HCT116 (cell line): Measurements from ENCODE around the gene STX5.

Source experiments
- CEBPB ChIP-seq: IDR thresholded peaks from 2 replicates; pipeline ENCODE4 v1.6.1; 2012; ENCODE audit warnings: low read depth
- EGR1 ChIP-seq: IDR thresholded peaks from 2 replicates; pipeline ENCODE4 v1.6.1; 2012; ENCODE audit warnings: low read depth
- EZH2 ChIP-seq: fragments of 200-600 bp; sonication (generic); IDR thresholded peaks from 2 replicates; pipeline ENCODE4 v1.6.1; 2017; ENCODE audit warnings: antibody characterized with exemption, mixed run types
- POLR2A ChIP-seq: IDR thresholded peaks from 2 replicates; pipeline ENCODE4 v1.7.0; 2011; ENCODE audit warnings: borderline replicate concordance; ENCODE audit not compliant: insufficient read depth, insufficient read length; ENCODE audit errors: extremely low read depth
- POLR2AphosphoS5 ChIP-seq: IDR thresholded peaks from 2 replicates; pipeline ENCODE4 v1.6.1; 2011; ENCODE audit warnings: mild to moderate bottlenecking, low read depth, low read length, moderate library complexity
- RAD21 ChIP-seq: IDR thresholded peaks from 2 replicates; pipeline ENCODE4 v1.6.1; 2012; ENCODE audit warnings: low read depth, mild to moderate bottlenecking
- SP1 ChIP-seq: IDR thresholded peaks from 2 replicates; pipeline ENCODE4 v1.6.1; 2012; ENCODE audit warnings: low read depth
- SRF ChIP-seq: IDR thresholded peaks from 2 replicates; pipeline ENCODE4 v1.6.1; 2012; ENCODE audit warnings: low read depth
- TCF7L2 ChIP-seq: IDR thresholded peaks from 2 replicates; pipeline ENCODE4 v1.7.0; 2011; ENCODE audit warnings: borderline replicate concordance, inconsistent platforms; ENCODE audit not compliant: insufficient read depth, insufficient read length; ENCODE audit errors: extremely low read depth
- YY1 ChIP-seq: IDR thresholded peaks from 2 replicates; pipeline ENCODE4 v1.6.1; 2011; ENCODE audit warnings: low read length, low read depth, moderate library complexity, mild to moderate bottlenecking; ENCODE audit not compliant: insufficient replicate concordance; ENCODE audit errors: extremely low read depth
- TF ChIP-seq, protein P1 (sequence below): IDR thresholded peaks from 2 replicates; pipeline ENCODE4 v1.6.1; 2012
- TF ChIP-seq, protein P2 (sequence below), 3 experiments: fragments of 200-600 bp in 1 of 3; sonication (generic) in 1 of 3; IDR thresholded peaks in 2 of 3; conservative IDR thresholded peaks in 1 of 3; 2 replicates each; pipeline ENCODE4 v1.5.1; 2012 to 2017; ENCODE audit warnings: low read depth in 2 of 3, low read length in 2 of 3, antibody characterized with exemption in 1 of 3, borderline replicate concordance in 1 of 3, control low read depth in 1 of 3, mild to moderate bottlenecking in 1 of 3, mixed read lengths in 1 of 3, mixed run types in 1 of 3, moderate library complexity in 1 of 3; ENCODE audit not compliant: insufficient read depth in 1 of 3
- TF ChIP-seq, protein P3 (sequence below): IDR thresholded peaks from 2 replicates; pipeline ENCODE4 v1.6.1; 2012; ENCODE audit warnings: low read depth

- TF ChIP-seq EGR1 = no peak
- TF ChIP-seq, protein P1, sequence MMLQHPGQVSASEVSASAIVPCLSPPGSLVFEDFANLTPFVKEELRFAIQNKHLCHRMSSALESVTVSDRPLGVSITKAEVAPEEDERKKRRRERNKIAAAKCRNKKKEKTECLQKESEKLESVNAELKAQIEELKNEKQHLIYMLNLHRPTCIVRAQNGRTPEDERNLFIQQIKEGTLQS = no peak
- TF ChIP-seq YY1 = no peak
- no peak for TF ChIP-seq POLR2A
- TF ChIP-seq, protein P2, sequence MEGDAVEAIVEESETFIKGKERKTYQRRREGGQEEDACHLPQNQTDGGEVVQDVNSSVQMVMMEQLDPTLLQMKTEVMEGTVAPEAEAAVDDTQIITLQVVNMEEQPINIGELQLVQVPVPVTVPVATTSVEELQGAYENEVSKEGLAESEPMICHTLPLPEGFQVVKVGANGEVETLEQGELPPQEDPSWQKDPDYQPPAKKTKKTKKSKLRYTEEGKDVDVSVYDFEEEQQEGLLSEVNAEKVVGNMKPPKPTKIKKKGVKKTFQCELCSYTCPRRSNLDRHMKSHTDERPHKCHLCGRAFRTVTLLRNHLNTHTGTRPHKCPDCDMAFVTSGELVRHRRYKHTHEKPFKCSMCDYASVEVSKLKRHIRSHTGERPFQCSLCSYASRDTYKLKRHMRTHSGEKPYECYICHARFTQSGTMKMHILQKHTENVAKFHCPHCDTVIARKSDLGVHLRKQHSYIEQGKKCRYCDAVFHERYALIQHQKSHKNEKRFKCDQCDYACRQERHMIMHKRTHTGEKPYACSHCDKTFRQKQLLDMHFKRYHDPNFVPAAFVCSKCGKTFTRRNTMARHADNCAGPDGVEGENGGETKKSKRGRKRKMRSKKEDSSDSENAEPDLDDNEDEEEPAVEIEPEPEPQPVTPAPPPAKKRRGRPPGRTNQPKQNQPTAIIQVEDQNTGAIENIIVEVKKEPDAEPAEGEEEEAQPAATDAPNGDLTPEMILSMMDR (IDR thresholded peaks at IDR 0.05 in 2 of 3, conservative IDR thresholded peaks at IDR 0.05 in 1 of 3; ENCODE audit: borderline replicate concordance in 1 of 3, insufficient read depth in 1 of 3, low read depth in 2 of 3, low read length in 2 of 3) = no peak
- TF ChIP-seq SP1 = no peak
- TF ChIP-seq CEBPB = no peak
- TF ChIP-seq POLR2AphosphoS5 = no peak
- no peak for TF ChIP-seq EZH2
- TF ChIP-seq, protein P3, sequence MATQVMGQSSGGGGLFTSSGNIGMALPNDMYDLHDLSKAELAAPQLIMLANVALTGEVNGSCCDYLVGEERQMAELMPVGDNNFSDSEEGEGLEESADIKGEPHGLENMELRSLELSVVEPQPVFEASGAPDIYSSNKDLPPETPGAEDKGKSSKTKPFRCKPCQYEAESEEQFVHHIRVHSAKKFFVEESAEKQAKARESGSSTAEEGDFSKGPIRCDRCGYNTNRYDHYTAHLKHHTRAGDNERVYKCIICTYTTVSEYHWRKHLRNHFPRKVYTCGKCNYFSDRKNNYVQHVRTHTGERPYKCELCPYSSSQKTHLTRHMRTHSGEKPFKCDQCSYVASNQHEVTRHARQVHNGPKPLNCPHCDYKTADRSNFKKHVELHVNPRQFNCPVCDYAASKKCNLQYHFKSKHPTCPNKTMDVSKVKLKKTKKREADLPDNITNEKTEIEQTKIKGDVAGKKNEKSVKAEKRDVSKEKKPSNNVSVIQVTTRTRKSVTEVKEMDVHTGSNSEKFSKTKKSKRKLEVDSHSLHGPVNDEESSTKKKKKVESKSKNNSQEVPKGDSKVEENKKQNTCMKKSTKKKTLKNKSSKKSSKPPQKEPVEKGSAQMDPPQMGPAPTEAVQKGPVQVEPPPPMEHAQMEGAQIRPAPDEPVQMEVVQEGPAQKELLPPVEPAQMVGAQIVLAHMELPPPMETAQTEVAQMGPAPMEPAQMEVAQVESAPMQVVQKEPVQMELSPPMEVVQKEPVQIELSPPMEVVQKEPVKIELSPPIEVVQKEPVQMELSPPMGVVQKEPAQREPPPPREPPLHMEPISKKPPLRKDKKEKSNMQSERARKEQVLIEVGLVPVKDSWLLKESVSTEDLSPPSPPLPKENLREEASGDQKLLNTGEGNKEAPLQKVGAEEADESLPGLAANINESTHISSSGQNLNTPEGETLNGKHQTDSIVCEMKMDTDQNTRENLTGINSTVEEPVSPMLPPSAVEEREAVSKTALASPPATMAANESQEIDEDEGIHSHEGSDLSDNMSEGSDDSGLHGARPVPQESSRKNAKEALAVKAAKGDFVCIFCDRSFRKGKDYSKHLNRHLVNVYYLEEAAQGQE = no peak
- no peak for TF ChIP-seq RAD21
- TF ChIP-seq SRF = no peak
- no peak for TF ChIP-seq TCF7L2
Measured at GRCh38 chr11:62876712-62877111, 44.9 kb upstream of the STX5 start.
